NCI-H1417 (cell line): ENCODE measurements around the gene MBD5.
A peak's percentile ranks its signal among the peaks of the same experiment; 100 is the strongest.

ENCODE experiments used
- DNase-seq, 3 experiments: peaks; one replicate each; lab custom pipeline; 2025; lab: John Stamatoyannopoulos, UW

Gene MBD5

GRCh38 chr2:148124271-148124670 is 103.4 kb downstream of the MBD5 start:
- no peak for DNase-seq

- peak in 1 of 3 experiments; percentile 13 for DNase-seq
These were observed 109.7 kb downstream of the MBD5 start for GRCh38 chr2:148130581-148130980.

GRCh38 chr2:148132412-148132811 is 111.5 kb downstream of the MBD5 start:
- DNase-seq, result no peak

- DNase-seq, result no peak
These were observed 114.8 kb downstream of the MBD5 start for GRCh38 chr2:148135705-148136104.

- no peak for DNase-seq
These were observed 115.5 kb downstream of the MBD5 start for GRCh38 chr2:148136441-148136840.

- no peak for DNase-seq
These were observed 141.1 kb downstream of the MBD5 start for GRCh38 chr2:148161909-148162435.

- no peak for DNase-seq
These were observed 142.0 kb downstream of the MBD5 start for GRCh38 chr2:148162871-148163270.

GRCh38 chr2:148165975-148166374 is 145.1 kb downstream of the MBD5 start:
- no peak for DNase-seq

- no peak for DNase-seq
These were observed 146.4 kb downstream of the MBD5 start for GRCh38 chr2:148167241-148167766.

GRCh38 chr2:148167855-148168254 is 147.0 kb downstream of the MBD5 start:
- DNase-seq, result no peak

GRCh38 chr2:148172131-148172753 is 151.4 kb downstream of the MBD5 start:
- DNase-seq, result no peak

GRCh38 chr2:148173168-148173567 is 152.3 kb downstream of the MBD5 start:
- DNase-seq, result no peak

GRCh38 chr2:148177559-148177958 is 156.7 kb downstream of the MBD5 start:
- peak in 1 of 3 experiments; percentile 39 for DNase-seq

GRCh38 chr2:148179724-148180123 is 158.8 kb downstream of the MBD5 start:
- DNase-seq, result no peak

GRCh38 chr2:148184976-148185375 is 164.1 kb downstream of the MBD5 start:
- no peak for DNase-seq

- DNase-seq, result no peak
These were observed 174.0 kb downstream of the MBD5 start for GRCh38 chr2:148194882-148195281.

GRCh38 chr2:148201075-148202004 is 180.4 kb downstream of the MBD5 start:
- peak in 2 of 3 experiments; percentile 3 to 40 for DNase-seq

GRCh38 chr2:148202237-148202636 is 181.3 kb downstream of the MBD5 start:
- no peak for DNase-seq

- DNase-seq, result no peak
These were observed 186.2 kb downstream of the MBD5 start for GRCh38 chr2:148207111-148207510.

- DNase-seq, result peak in 1 of 3 experiments; percentile 10
These were observed 188.7 kb downstream of the MBD5 start for GRCh38 chr2:148209603-148210002.

GRCh38 chr2:148218326-148219075 is 197.6 kb downstream of the MBD5 start:
- DNase-seq, result no peak

- DNase-seq, result no peak
These were observed 200.3 kb downstream of the MBD5 start for GRCh38 chr2:148221166-148221565.
